B cell (primary cell): ENCODE results near the gene PREX1. TPM values are rescaled to one million over a fixed set of nuclear protein-coding genes. Genes with fewer than 3 reads are reported as not detected.

ENCODE experiments used
- ATAC-seq: fragments of 200-7000 bp; cut with Tn5 transposase; one replicate; pipeline ENCODE4 v1.10.0; 2021; ENCODE audit warnings: low read depth, mild to moderate bottlenecking, moderate number of reproducible peaks, moderate library complexity
- CTCF ChIA-PET: fragments of 350-600 bp; sonication (Branson Sonifier 250); formaldehyde crosslinking; loops from one replicate; lab custom pipeline; 2021; ENCODE audit warnings: antibody characterized with exemption, inconsistent platforms; lab: Charles Lee
- POLR2A ChIA-PET: fragments of 350-600 bp; sonication (Branson Sonifier 250); formaldehyde crosslinking; loops from one replicate; lab custom pipeline; 2021; ENCODE audit warnings: antibody characterized with exemption; lab: Charles Lee
- DNase-seq: peaks from one replicate; pipeline ENCODE4 v3.0.0; 2013
- H2AFZ ChIP-seq: 2 replicates; pipeline ENCODE4 v1.6.1; 2012; ENCODE audit warnings: mild to moderate bottlenecking, low read depth, low read length; ENCODE audit not compliant: insufficient read depth, poor library complexity, severe bottlenecking
- H3K27ac ChIP-seq, 2 donors: 1 replicate in 1 of 2; 2 replicates in 1 of 2; pipeline ENCODE4 v1.5.1; 2012 to 2013; ENCODE audit warnings: low read length in 2 of 2, mild to moderate bottlenecking in 2 of 2, moderate library complexity in 1 of 2
- H3K27me3 ChIP-seq, 4 experiments: fragments of 200-600 bp in 1 of 4; sonication (generic) in 1 of 4; replicated peaks in 1 of 4; 1 replicate in 2 of 4; 2 replicates in 2 of 4; pipeline versions ENCODE4 v1.6.1 to v1.7.0; 2013 to 2016; ENCODE audit warnings: low read length in 3 of 4, mild to moderate bottlenecking in 2 of 4, mixed read lengths in 1 of 4, moderate library complexity in 1 of 4; ENCODE audit not compliant: insufficient read depth in 4 of 4, control insufficient read depth in 3 of 4; ENCODE audit errors: control extremely low read depth in 1 of 4
- H3K36me3 ChIP-seq, 2 experiments: replicated peaks in 1 of 2; 1 replicate in 1 of 2; 2 replicates in 1 of 2; pipeline versions ENCODE4 v1.6.1 to v1.7.1; 2013; ENCODE audit warnings: low read length in 1 of 2; ENCODE audit not compliant: insufficient read depth in 2 of 2, control insufficient read depth in 1 of 2; ENCODE audit errors: control extremely low read depth in 1 of 2, extremely low read depth in 1 of 2
- H3K4me1 ChIP-seq, 2 donors: fragments of 200-600 bp in 1 of 2; sonication (generic) in 1 of 2; 1 replicate in 1 of 2; 2 replicates in 1 of 2; pipeline versions ENCODE4 v1.5.1 to v1.6.1; 2013 to 2017; ENCODE audit warnings: low read length in 2 of 2; ENCODE audit not compliant: control insufficient read depth in 2 of 2, insufficient read depth in 2 of 2
- H3K4me2 ChIP-seq: replicated peaks from 2 replicates; pipeline ENCODE3; 2012; ENCODE audit warnings: mild to moderate bottlenecking, low read depth, low read length; ENCODE audit not compliant: poor library complexity, severe bottlenecking
- H3K4me3 ChIP-seq, 5 experiments: fragments of 200-600 bp in 1 of 5; sonication (generic) in 1 of 5; 1 replicate in 3 of 5; 2 replicates in 2 of 5; pipeline versions ENCODE4 v1.5.1 to v1.7.0; 2011 to 2016; ENCODE audit warnings: low read length in 4 of 5, mild to moderate bottlenecking in 4 of 5, low read depth in 2 of 5, control low read depth in 1 of 5, moderate library complexity in 1 of 5; ENCODE audit not compliant: insufficient read depth in 1 of 5; ENCODE audit errors: control extremely low read depth in 1 of 5, extremely low read depth in 1 of 5
- H3K79me2 ChIP-seq: fragments of 200-600 bp; sonication (generic); one replicate; pipeline ENCODE4 v1.6.0; 2016; ENCODE audit warnings: low read length; ENCODE audit not compliant: control insufficient read depth, insufficient read depth
- H3K9ac ChIP-seq: fragments of 200-600 bp; sonication (generic); 2 replicates; pipeline ENCODE4 v1.6.1; 2017; ENCODE audit warnings: mild to moderate bottlenecking, low read length, moderate library complexity
- H3K9me3 ChIP-seq, 3 donors: one replicate each; pipeline versions ENCODE4 v1.6.1 to v1.7.1; 2013; ENCODE audit warnings: low read length in 2 of 3; ENCODE audit not compliant: control insufficient read depth in 2 of 3, insufficient read depth in 1 of 3; ENCODE audit errors: control extremely low read depth in 1 of 3
- H4K20me1 ChIP-seq: 2 replicates; pipeline ENCODE4 v1.6.0; 2012; ENCODE audit warnings: mild to moderate bottlenecking, low read length; ENCODE audit not compliant: insufficient read depth, control insufficient read depth, poor library complexity, severe bottlenecking
- H3K27ac Mint-ChIP-seq: one replicate; pipeline ENCODE4 v1.8.0; 2021; ENCODE audit warnings: mixed read lengths
- H3K27me3 Mint-ChIP-seq: one replicate; pipeline ENCODE4 v1.8.0; 2021; ENCODE audit warnings: mixed read lengths
- H3K4me1 Mint-ChIP-seq: one replicate; pipeline ENCODE4 v1.8.0; 2021; ENCODE audit warnings: mixed read lengths
- H3K4me3 Mint-ChIP-seq: one replicate; pipeline ENCODE4 v1.8.0; 2021; ENCODE audit warnings: mixed read lengths
- H3K9me3 Mint-ChIP-seq: one replicate; pipeline ENCODE4 v1.8.0; 2022; ENCODE audit warnings: mixed read lengths; ENCODE audit not compliant: insufficient read depth
- EZH2 ChIP-seq: IDR thresholded peaks from 2 replicates; pipeline ENCODE4 v1.6.1; 2012; ENCODE audit warnings: borderline replicate concordance, low read depth, mild to moderate bottlenecking, moderate library complexity, low read length; ENCODE audit not compliant: insufficient read depth, poor library complexity, severe bottlenecking
- WGBS: methylation state at CpG from one replicate; pipeline ENCODE4 v1.1.5; 2013; ENCODE audit warnings: missing lambda C conversion rate; ENCODE audit not compliant: insufficient coverage; 5-methylcytosine and 5-hydroxymethylcytosine counted together
- intact Hi-C: fragments of 100-400 bp; cut with micrococcal nuclease; formaldehyde crosslinking; loops from one replicate; pipeline ENCODE4 v1.10.0; 2022
- polyA plus RNA-seq: library from polyadenylated mRNA; depleted of rRNA; stranded (reverse); fragments of >200 nt; gene quantifications from 2 replicates; pipeline ENCODE4 v1.2.3, GENCODE V29; 2012
- total RNA-seq, 2 donors: library from RNA; stranded (reverse); fragments of 120-200 nt in 1 of 2; gene quantifications; 1 replicate in 1 of 2; 2 replicates in 1 of 2; pipeline versions ENCODE4 v1.2.3 to v1.2.4, GENCODE V29; 2013 to 2022
- TF ChIP-seq, protein P1 (sequence below): fragments of 200-600 bp; IDR thresholded peaks from one replicate; pipeline ENCODE4 v1.8.0; 2022; ENCODE audit warnings: antibody characterized with exemption, mild to moderate bottlenecking

PREX1 gene
- total and polyA plus RNA-seq, 2 donors (not counting 1 experiment from before 2014, with no cell fraction given), result 79.1 to 99.4 TPM

DNA sequence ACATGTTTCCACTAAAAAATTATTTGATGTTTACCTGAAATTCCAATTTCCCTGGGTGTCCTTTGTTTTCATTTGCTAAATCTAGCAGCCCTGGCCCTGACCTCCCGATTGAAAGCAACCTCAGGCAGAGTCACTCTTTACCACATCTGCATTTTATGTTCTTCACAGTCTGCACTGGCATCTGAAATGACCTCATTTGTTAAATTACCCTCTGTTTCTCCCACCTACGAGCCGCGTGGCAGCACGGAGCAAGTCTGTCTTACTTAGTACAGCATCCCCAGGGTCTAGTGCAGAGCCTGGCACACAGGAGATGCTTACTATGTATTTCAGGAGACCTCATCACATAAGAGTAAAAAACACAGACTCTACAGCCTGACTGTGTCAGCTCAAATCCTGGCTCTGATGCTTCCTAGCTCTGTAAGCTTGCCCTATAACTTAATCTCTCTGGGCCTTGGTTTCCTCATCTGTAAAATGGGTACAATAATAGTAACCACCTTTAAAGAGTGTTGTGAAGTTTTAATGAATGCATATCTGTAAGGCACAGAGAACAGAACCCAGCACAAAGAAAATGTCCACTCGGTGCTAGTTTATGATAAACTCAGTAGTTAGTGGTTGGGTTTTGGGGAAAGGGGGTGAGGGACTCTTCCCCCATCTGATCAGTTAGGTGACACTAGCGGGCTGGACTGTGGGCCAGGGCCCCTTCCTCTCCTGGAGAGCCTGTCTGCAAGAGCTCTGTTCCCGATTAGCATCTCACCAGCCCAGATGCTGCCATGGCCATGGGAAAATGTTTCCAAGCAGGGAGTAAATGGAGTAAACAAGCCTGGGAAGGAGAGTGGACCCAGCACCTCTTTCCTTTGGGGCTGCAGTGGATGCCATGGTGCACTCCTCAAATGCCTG, 88.2 kb downstream of the PREX1 start:
- H3K9me3 ChIP-seq, result no peaks in the 10 kb centered on the region
- intact Hi-C loops, result loop anchor here (2.0 kb wide), 1 partner anchor 17 kb away; no protein-coding TSS in a partner anchor
- no peaks in the 10 kb centered on the region for H3K27me3 ChIP-seq
- no peak overlapping the region for H2AFZ ChIP-seq
- ChIA-PET CTCF (interaction anchor here (0.6 to 1.8 kb wide), 10 partner anchors 9 to 166 kb away, joined by 3 to 8 read pairs (median 4); no protein-coding TSS in a partner anchor), POLR2A (interaction anchor here (0.6 to 1.1 kb wide), 3 partner anchors 12 to 20 kb away, joined by 3 to 4 read pairs (median 3); no protein-coding TSS in a partner anchor)
- no peak overlapping the region for H3K9ac ChIP-seq
- no peak overlapping the region for H3K4me2 ChIP-seq
- H3K4me1 ChIP-seq, result peaks cover 45 to 63% of the 10 kb centered on the region in 2 donors
- DNase-seq (no peak), ATAC-seq (no peak)
- H3K79me2 ChIP-seq, result peaks cover 94% of the 10 kb centered on the region
- peaks cover 0 to 57% of the 10 kb centered on the region in 2 experiments for H3K36me3 ChIP-seq
- H3K4me3 ChIP-seq, result no peak overlapping the region
- H3K4me1 Mint-ChIP-seq, result peaks cover 57% of the 10 kb centered on the region
- H4K20me1 ChIP-seq, result peaks cover 88% of the 10 kb centered on the region
- no peak for TF ChIP-seq EZH2
- TF ChIP-seq, protein P1, sequence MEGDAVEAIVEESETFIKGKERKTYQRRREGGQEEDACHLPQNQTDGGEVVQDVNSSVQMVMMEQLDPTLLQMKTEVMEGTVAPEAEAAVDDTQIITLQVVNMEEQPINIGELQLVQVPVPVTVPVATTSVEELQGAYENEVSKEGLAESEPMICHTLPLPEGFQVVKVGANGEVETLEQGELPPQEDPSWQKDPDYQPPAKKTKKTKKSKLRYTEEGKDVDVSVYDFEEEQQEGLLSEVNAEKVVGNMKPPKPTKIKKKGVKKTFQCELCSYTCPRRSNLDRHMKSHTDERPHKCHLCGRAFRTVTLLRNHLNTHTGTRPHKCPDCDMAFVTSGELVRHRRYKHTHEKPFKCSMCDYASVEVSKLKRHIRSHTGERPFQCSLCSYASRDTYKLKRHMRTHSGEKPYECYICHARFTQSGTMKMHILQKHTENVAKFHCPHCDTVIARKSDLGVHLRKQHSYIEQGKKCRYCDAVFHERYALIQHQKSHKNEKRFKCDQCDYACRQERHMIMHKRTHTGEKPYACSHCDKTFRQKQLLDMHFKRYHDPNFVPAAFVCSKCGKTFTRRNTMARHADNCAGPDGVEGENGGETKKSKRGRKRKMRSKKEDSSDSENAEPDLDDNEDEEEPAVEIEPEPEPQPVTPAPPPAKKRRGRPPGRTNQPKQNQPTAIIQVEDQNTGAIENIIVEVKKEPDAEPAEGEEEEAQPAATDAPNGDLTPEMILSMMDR, result no peak
- peak overlapping the region; percentile 70 for H3K27ac Mint-ChIP-seq
- no peaks in the 10 kb centered on the region for H3K27me3 Mint-ChIP-seq
- H3K27ac ChIP-seq, result no peak overlapping the region
- 75% methylated on average over 7 of the region's 8 CpGs for WGBS
- no peaks in the 10 kb centered on the region for H3K9me3 Mint-ChIP-seq
- peak overlapping the region; percentile 15 for H3K4me3 Mint-ChIP-seq
